ENCODE data around the gene YWHAQ.
A peak's percentile ranks its signal among the peaks of the same experiment; 100 is the strongest.
"Not testable (repeated sequence)": the region's sequence is repeated elsewhere in the genome, so short reads cannot be mapped to it uniquely, and the experiment has no call there.

The YWHAQ gene

DNA sequence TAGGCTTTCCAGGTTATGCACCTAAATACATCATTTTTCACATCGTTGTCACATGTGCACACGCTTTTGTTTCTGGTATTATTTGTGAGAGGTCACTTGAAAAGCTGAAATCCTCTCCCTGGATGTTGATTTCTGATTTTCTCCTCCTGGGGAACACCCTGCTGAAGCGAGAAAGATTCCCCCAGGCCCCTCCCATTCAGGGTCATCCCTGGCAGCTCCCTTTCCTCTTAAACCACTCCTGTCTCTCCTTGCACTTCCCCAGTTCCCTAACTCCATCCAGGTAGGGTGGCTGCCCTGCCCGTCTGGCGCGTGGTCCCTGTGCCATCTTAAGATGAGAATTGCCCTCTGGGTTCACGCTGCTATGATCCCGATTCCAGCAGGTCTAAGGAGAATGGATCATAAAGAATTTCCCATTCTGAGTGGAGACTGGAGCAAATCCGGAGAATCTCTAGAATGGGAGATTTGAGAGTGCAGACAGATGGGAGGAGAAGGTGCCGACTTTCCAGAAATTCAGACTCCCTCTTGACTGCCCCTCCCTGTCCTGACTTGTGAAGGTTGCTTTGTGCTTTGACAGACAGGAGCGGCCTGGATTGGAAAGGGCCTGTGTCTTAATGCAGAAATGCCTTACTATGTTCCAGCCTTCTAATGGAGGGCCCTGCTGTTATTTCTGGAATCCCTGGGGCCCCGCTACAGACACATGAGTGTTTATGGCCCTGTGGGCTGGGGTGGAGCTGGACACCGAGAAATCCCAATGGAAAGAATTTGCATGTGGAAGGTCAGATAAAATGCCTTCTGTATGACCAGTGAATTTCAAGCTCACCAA is 1.3 kb upstream of the YWHAQ start:
- no peak for DNase-seq

DNA sequence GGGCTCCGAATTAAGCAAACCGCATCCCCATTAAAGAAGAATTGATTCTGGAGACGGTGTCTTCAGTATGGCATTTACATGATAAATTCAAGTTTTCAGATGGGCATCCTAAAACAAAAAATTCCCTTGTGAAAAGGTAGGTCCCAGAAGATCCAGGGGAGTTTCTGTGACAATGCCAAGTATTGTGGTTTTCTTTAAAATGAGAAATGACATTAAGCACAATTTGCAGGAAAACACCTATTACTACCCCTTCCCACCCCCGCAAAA is 689 bp upstream of the YWHAQ start:
- no peak for DNase-seq

DNA sequence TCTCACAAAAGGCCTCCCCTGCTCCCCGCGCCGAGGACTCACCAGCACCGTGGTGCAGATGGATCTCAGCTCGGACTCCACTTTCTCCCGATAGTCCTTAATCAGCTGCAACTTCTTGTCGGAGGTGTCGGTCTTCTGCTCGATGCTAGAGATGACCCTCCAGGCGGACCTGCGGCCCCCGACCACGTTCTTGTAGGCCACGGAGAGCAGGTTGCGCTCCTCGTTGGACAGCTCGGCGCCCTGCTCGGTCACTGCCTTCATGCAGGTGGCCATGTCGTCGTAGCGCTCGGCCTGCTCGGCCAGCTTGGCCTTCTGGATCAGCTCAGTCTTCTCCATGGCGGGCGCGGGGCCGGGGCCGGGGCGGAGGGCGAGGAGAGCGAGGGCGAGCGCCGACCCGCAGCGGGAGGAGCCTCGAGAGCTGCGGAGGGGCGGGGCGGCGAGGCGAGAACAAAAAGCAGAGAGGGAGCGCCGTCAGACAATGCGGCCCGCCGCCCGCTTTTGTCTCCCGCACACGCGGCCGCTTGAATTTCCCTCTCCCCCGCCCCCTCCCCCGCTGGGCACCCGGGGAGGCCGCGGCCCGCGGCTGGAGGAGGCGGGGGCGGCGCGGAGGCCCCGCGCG is 571 bp downstream of the YWHAQ start:
- DNase-seq, result peak; percentile 60 to 80 (median 63)

DNA sequence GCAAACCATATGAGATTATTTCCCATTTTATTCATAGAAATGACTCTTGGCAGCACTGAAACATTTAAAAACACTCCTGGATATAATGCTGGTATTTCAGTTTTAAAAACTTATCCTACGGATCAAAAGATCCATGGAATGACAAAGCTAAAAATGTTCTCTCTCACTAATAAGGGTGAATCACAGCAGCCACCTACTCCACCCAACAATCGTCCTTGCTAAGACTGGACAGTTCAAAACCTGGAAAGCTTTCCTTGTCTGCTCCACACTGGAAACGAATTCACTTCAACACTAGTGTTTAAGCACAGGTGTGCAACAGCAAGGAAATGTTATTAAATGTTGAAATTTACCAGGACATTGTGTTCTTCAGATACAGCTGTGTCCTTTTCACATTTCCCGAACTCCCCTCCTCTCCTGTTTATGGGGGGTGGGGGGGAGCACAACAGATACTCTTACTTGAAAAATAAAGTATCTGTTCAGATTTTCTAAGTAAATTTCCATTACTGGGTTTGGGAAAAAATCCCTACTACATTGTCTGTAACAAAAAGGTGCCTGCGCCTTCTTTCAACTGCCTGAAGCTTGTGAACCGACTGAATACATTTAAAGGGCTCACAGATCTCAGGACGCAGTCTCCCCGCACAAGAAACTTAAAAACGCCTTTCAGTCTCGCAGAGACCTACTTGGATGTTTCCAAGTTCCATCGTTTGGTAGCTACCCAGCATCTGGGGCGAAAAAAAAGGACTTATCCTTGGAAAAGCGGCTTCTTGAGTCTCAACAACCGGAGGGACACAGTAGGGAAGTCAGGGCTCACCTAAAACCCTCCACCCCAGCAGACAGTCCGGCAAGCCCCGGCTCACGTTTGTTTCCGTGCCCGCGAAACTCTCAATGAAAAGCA is 1.3 kb downstream of the YWHAQ start:
- DNase-seq, result peak in 1 of 5 donors; percentile 26

DNA sequence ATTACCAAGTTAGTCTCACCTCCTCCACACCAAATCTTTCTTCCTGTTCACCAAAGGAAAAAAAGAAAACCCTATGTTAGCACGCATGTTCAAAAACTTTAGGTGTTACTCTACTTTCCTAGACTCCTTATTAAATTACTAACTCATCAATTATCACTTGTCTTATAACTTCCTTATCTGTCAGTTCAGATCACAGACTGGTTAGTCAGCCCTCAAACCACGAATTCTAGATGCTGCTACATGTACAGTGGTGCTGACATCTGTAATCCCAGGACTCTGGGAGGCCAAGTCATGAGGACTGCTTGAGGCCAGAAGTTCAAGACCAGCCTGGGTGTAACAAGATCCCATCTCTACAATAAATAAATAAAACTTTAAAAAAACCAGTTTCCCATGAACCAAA is 3.5 kb downstream of the YWHAQ start:
- DNase-seq, result peak in 1 of 5 donors; percentile 33

DNA sequence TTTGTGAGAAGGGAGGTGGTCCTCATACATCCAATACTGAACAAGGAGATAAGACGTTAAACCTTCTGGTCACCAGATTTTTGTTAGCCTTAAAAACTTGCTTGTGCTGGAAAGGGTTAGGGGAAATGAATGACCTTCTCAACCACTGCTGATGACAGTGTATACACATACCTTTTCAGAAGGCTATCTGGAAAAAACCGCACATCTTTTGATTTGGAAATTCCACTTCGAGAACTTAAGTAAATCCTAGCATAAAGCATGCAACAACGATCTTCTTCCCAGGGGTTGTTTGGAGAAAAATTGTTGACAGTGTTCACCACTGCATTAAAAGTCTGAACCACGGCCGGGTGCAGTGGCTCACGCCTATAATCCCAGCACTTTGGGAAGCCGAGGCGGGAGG is 7.6 kb downstream of the YWHAQ start:
- DNase-seq, result no peak

DNA sequence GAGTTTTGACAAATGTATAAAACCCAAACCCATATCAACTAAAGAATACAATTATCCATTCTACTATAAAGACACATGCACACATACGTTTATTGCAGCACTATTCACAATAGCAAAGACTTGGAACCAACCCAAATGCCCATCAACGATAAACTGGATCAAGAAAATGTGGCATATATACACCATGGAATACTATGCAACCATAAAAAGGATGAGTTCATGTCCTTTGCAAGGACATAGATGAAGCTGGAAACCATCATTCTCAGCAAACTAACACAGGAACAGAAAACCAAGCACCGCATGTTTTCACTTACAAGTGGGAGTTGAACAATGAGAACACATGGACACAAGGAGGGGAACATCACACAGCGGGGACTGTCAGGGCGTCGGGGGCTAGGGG is 9.1 kb downstream of the YWHAQ start:
- not testable (repeated sequence) for DNase-seq

DNA sequence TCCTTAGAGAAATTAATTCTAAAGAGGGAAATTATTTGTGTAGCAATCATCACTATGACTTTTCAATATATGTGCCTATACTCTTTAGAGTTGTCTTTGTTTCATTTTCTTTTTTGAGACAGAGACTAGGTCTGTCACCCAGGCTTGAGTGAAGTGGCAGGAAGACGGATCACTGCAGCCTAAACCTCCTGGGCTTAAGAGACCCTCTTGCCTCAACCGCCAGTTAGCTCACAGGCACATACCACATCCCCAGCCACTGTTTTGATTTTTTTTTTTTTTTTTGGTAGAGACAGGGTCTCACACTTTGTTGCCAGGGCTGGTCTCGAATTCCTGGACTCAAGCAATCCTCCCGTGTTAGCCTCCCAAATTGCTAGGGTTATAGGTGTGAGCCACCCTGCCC is 12.4 kb downstream of the YWHAQ start:
- DNase-seq, result peak in 1 of 5 donors; percentile 55

DNA sequence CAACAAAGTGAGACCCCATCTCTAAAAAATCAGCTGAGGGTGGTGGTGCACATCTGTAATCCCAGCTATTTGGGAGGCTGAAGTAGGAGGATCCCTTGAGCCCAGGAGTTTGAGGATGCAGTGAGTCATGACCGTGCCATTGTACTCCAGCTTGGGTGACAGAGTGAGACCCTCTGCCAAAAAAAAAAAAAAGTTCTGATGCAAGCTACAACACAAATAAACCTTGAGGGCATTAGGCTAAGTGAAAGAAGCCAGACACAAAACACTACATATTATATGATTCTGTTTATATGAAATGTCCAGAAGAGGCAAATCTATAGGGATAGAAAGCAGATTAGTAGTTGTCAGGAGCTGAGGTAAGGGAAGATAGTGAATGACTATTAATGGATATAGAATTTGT is 13.0 kb downstream of the YWHAQ start:
- DNase-seq, result no peak

DNA sequence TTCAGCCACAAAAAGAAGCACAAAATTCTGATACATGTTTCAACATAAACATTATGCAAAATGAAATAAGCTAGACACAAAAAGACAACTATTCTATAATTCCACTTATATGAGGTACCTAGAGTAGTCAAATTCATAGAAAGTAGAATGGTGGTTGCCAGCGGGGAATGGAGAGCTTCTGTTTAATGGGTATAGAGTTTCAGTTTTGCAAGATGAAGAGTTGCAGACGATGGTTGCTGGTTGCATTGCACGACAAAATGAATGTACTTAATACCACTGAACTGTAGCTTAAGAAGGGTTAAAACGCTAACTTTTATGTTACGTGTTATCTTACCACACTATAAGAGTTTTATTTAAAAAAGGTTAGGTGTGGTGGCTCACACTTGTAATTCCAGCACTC is 13.5 kb downstream of the YWHAQ start:
- DNase-seq, result no peak

DNA sequence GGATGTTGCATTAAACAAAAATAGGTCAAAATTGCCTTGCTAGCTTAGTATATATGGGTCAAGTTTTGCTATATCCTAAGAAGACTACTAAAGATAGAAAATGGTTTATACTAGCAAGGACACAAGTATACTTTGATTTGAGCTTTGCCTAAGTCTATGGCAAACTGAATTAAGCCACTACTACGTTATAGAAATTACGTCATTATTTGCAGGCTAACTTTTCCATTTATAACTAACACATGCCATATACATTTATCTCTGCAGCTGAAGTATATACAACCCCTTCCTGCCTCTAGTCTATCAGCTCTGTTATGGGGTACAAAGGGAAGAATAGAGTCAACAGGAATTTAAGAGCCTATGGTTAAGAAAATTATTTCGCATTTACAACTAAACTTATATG is 16.2 kb downstream of the YWHAQ start:
- DNase-seq, result no peak

DNA sequence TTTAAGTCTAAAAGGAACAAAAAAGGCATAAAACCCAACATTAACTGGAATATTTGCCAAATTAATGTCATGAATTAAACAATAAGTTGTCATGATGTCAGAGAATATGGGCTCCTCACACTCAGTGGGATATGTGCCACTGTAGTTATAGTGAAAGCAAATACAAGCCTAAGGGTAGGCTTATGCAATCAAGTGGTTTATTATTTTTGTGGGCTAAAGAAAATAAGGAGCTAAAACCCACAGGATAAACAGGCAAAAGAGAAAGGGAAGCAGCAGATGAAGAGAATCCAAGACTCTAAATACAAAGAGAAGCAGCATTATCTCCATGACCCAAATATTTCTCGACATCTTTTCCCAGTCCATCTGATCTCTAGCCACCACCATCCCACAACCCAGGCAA is 17.5 kb downstream of the YWHAQ start:
- no peak for DNase-seq

DNA sequence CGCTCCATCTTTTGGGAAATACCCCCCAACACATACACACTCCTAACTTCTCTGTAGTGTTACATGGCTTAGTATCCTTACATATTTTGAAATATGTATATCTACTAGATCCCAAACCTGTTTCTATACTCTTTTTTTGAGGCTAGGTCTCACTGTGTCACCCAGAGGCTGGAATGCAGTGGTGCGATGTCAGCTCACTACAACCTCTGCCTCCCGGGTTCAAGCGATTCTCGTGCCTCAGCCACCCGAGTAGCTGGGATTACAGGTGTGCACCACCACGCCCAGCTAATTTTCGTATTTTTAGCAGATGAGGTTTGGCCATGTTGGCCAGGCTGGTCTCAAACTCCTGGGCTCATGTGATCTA is 19.3 kb downstream of the YWHAQ start:
- not testable (repeated sequence) for DNase-seq

DNA sequence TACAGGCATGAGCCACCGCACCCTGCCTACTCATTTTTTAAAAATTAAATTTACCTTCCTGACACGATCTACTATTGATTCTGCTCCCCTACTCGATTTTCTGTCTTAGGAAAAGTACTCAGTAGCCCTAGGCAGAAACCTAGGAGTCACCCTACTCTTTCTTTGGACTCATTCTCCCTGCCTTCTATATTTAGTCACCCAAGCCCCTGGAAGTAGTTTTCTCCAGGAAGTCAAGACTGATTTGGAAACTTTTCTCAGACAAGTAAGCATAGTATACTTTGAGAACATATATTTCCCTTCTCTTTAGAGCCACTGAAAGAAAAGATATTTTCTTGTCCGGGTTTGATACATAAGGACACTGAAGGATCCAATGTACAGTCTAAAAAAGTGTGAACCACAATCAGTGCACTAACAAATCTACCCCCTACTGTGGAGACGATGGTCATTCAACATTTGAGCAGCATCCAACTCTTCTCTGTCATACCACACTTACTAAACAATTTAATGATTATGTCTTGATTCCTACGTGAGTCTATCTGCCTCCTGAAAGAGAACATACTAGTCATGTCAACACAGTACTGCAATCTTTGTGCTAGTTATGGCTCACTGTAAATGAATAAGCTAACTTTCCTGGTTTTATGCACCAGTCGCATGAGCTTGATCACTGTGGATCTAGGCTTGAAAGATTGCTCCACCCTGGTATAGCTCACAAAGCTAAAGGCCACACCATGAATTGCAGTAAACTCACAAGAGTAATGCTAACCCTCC is 19.8 kb downstream of the YWHAQ start:
- no peak for DNase-seq

DNA sequence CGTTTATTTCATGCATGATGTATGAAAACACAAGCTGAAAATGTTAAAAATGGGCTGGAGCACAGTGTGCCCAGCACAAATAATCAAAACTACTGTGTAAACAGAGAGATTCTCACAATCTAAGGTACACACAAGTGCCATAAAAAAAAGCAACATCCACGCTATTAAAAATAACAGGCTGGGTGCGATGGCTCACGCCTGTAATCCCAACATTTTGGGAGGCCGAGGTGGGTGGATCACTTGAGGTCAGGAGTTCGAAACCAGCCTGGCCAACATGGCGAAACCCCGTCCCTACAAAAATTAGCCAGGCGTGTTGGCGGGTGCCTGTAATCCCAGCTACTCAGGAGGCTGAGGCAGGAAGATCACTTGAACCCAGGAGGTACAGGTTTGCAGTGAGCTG is 22.3 kb downstream of the YWHAQ start:
- not testable (repeated sequence) for DNase-seq

DNA sequence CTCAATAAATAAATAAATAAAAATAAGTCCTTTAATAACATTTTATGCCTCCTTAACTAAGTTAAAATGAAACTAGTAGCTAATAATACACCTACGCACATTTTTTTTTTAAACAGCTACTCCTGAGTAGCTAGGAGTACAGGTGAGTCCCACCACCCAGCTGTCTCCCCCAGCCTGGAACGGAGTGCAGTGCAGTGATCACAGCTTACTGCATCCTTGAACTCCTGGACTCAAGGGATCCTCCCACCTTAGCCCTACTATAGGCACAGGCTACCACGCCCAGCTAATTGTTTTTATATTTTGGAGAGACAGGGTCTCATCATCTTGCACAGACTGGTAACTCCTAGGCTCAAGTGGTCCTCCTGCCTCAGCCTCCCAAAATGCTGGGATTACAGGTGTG is 28.4 kb downstream of the YWHAQ start:
- DNase-seq, result no peak

DNA sequence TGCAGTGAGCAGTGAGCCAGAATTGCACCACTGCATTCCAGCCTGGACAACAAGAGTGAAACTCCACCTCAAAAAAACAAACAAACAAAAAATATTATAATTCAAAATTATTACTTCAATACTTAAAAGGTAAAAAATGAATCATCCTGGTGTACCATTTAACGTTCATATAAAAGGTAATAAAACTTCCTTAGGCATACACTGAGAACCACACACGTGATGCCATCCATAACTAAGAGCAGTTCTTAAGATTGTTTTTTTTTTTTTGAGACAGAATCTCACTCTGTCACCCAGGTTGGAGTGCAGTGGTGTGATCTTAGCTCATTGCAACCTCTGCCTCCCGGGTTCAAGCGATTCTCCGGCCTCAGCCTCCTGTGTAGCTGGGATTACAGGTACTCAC is 29.4 kb downstream of the YWHAQ start:
- DNase-seq, result no peak

DNA sequence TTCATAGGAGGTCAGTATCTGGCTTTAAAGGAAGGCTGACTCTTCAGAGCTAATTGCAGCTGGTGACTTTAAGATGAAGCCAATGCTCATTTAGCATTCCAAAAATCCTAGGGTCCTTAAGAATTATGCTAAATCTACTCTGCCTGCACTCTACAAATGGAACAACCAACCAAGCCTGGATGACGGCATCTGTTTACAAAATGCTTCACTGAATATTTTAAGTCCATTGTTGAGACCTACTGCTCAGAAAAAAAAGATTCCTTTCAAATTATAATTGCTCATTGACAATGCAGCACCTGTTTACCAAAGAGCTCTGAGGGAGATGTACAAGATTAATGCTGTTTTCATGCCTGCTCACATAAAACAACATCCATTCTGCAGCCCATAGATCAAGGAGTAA is 31.4 kb downstream of the YWHAQ start:
- no peak for DNase-seq

DNA sequence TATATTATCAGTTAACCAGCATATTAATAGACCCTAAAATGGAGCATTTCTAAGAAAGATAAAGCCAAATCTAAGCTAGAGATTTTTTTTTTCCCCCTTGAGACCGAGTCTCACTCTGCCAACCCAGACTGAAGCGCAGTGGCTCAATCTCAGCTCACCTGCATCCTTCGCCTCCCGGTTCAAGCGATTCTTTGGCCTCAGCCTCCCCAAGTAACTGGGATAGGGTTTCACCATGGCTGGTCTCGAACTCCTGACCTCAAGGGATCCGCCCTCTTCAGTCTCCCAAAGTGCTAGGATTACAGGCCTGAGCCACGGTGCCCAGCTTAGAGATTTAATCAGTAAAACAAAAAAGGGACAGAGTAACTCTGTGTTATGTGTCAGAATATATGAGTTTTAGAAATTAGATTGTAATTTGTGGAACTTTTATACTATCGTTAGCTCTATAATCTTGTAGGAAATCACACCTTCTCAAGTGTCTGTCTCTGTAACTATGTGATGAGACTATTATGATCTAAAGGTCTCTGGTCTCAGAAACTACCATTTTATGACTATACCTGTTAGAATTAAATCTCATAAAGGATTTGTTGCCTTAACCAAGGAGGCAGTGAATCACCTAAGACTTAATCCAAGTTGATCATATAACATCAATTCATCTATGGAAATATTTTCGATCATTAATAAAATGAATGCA is 34.0 kb downstream of the YWHAQ start:
- DNase-seq, result no peak

DNA sequence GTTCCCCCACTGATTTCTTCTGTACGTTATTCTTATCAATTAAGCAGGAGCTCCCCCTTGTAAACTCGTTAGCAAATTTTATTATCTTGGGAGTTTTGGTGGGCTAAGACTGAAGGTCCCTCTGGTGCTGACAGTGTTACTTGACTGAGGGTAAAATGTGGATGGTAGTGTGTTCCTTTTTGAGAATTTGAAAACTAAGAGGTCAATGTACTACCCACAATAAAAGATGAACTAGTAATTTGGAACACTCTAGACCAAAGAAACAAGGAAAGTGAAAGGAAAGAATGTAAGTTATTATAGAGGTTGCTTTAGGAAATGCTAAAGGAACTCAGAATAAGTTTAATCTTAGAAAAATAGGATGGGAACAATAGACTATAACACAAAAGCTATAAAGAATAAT is 35.1 kb downstream of the YWHAQ start:
- DNase-seq, result no peak

DNA sequence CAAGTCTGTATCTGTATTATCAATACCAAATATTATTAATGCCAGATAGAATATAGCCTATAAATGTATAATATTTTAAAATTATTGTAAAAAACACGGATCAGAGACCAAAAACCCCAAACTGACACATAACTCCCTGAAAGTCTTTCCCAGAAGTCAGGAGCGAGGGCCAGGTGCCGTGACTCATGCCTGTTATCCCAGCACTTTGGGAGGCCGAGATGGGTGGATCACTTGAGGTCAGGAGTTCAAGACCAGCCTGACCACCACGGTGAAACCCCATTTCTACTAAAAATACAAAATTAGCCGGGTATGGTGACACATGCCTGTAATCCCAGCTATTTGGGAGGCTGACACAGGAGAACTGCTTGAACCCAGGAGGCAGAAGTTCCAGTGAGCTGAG is 35.5 kb downstream of the YWHAQ start:
- not testable (repeated sequence) for DNase-seq

DNA sequence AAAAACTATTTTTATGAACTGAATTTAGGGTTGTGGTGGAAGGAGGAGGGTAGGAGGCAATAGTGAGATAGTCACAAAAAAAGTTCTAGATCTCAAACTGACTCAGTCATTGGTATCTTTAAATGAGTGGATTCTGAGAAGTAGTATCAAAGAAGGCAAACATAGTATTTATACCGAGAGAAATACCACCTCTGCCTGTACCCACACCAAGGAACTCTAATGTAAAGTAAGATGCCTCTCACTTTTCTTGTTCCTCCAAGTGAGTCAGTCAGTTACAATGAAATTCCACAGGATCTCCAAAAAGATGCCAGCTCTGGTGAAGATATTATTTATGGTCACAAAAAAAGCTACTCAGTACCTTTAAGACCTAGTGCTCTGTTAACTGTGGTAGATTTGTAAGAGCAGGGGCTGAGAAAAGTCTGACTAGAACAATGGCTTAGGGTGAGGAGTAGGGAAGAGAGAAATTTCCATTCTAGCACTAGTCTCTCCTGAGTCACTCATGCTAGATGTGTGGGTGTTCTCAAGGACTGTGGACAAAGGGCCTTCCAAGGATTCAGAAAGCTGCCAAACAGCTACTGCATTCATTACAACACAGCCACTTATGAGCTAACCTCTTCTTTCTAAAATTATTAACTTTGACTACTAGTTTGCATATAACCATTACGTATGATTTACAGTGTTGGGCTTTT is 36.3 kb downstream of the YWHAQ start:
- peak in 1 of 5 donors; percentile 43 for DNase-seq

Measured in T-helper 1 cell (primary cell).